ENCODE data around the gene SLC7A6OS. TPM values are rescaled to one million over a fixed set of nuclear protein-coding genes. Genes with fewer than 3 reads are reported as not detected.

Gene SLC7A6OS
- total and polyA plus RNA-seq, 10 of the 15 experiments (the other 5 are each of a cell fraction or from before 2014, with no cell fraction given) = 2.9 to 27.4 (median 16.9) TPM

- TF ChIP-seq DPF2 (IDR thresholded peaks at IDR 0.05) (peak; percentile 59), MYB (IDR thresholded peaks at IDR 0.05; ENCODE audit: borderline replicate concordance, low read depth, low read length) (no peak), SMAD5 (IDR thresholded peaks at IDR 0.05; ENCODE audit: low read depth) (peak; percentile 78; the same call in 1 of the 2 replicates), REST (IDR thresholded peaks at IDR 0.05; ENCODE audit: low read depth, low read length) (no peak), ZNF207 (IDR thresholded peaks at IDR 0.05; ENCODE audit: borderline replicate concordance) (no peak), SMC3 (IDR thresholded peaks at IDR 0.05; ENCODE audit: borderline replicate concordance, low read length) (no peak), ESRRA (IDR thresholded peaks at IDR 0.05; ENCODE audit: low read length) (0 out of 2 replicates have a peak, but pooled peaks have one; percentile 28), KLF5 (IDR thresholded peaks at IDR 0.05; ENCODE audit: partially characterized antibody) (no peak), CUX1 (IDR thresholded peaks at IDR 0.05; ENCODE audit: insufficient replicate concordance, low read depth, low read length) (no peak)
- TF ChIP-seq, protein P1, sequence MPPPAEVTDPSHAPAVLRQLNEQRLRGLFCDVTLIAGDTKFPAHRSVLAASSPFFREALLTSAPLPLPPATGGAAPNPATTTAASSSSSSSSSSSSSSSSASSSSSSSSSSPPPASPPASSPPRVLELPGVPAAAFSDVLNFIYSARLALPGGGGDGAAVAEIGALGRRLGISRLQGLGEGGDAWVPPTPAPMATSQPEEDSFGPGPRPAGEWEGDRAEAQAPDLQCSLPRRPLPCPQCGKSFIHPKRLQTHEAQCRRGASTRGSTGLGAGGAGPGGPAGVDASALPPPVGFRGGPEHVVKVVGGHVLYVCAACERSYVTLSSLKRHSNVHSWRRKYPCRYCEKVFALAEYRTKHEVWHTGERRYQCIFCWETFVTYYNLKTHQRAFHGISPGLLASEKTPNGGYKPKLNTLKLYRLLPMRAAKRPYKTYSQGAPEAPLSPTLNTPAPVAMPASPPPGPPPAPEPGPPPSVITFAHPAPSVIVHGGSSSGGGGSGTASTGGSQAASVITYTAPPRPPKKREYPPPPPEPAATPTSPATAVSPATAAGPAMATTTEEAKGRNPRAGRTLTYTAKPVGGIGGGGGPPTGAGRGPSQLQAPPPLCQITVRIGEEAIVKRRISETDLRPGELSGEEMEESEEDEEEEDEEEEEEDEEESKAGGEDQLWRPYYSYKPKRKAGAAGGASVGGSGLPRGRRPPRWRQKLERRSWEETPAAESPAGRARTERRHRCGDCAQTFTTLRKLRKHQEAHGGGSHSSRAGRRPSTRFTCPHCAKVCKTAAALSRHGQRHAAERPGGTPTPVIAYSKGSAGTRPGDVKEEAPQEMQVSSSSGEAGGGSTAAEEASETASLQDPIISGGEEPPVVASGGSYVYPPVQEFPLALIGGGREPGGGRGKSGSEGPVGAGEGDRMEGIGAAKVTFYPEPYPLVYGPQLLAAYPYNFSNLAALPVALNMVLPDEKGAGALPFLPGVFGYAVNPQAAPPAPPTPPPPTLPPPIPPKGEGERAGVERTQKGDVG (CRISPR knock-in tag; IDR thresholded peaks at IDR 0.05) = no peak
- TF ChIP-seq, protein P2, sequence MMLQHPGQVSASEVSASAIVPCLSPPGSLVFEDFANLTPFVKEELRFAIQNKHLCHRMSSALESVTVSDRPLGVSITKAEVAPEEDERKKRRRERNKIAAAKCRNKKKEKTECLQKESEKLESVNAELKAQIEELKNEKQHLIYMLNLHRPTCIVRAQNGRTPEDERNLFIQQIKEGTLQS (IDR thresholded peaks at IDR 0.05; ENCODE audit: borderline replicate concordance, extremely low read depth, low read depth, low read length) = 0 out of 2 replicates have a peak, but pooled peaks have one; percentile 2
Observed at GRCh38 chr16:68310774-68311511, at the start of gene SLC7A6OS, which contains the start of gene PRMT7 (continued).
